Activated CD4-positive, CD25-positive, alpha-beta regulatory T cell (primary cell): ENCODE data around the gene TLE6.
"Not testable (repeated sequence)": the region's sequence is repeated elsewhere in the genome, so short reads cannot be mapped to it uniquely, and the experiment has no call there.

Experiments used
- DNase-seq, 4 experiments: peaks; one replicate each; lab custom pipeline; 2025; lab: John Stamatoyannopoulos, UW

The TLE6 gene

GRCh38 chr19:2974342-2975041 is 2.9 kb upstream of the TLE6 start:
- no peak for DNase-seq

GRCh38 chr19:2976609-2977000 is 759 bp upstream of the TLE6 start:
- DNase-seq, result no peak

GRCh38 chr19:2977746-2978138 is 378 bp downstream of the TLE6 start:
- no peak for DNase-seq

GRCh38 chr19:2978166-2978767 is 903 bp downstream of the TLE6 start:
- DNase-seq, result no peak

- DNase-seq, result no peak
Measured at GRCh38 chr19:2978772-2979171, 1.4 kb downstream of the TLE6 start.

- no peak for DNase-seq
Measured at GRCh38 chr19:2981898-2982297, 4.5 kb downstream of the TLE6 start.

- no peak for DNase-seq
Measured at GRCh38 chr19:2982561-2982960, 5.2 kb downstream of the TLE6 start.

GRCh38 chr19:2982983-2983350 is 5.6 kb downstream of the TLE6 start:
- DNase-seq, result no peak

GRCh38 chr19:2983351-2984214 is 6.2 kb downstream of the TLE6 start:
- DNase-seq, result no peak

GRCh38 chr19:2984215-2984528 is 6.8 kb downstream of the TLE6 start:
- no peak for DNase-seq

GRCh38 chr19:2986951-2987524 is 9.7 kb downstream of the TLE6 start:
- no peak for DNase-seq

- no peak for DNase-seq
Measured at GRCh38 chr19:2987797-2988196, 10.4 kb downstream of the TLE6 start.

GRCh38 chr19:2988568-2988967 is 11.2 kb downstream of the TLE6 start:
- DNase-seq, result no peak

- no peak for DNase-seq
Measured at GRCh38 chr19:2989236-2989946, 12.0 kb downstream of the TLE6 start.

- not testable (repeated sequence) for DNase-seq
Measured at GRCh38 chr19:2992333-2992732, 15.0 kb downstream of the TLE6 start.

GRCh38 chr19:2992958-2993357 is 15.6 kb downstream of the TLE6 start:
- DNase-seq, result no peak

- DNase-seq, result no peak
Measured at GRCh38 chr19:2993579-2993978, 16.2 kb downstream of the TLE6 start.

GRCh38 chr19:2994588-2995131 is 17.3 kb downstream of the TLE6 start:
- no peak for DNase-seq

- no peak for DNase-seq
Measured at GRCh38 chr19:2997720-2998119, 20.4 kb downstream of the TLE6 start.

GRCh38 chr19:2998642-2999041 is 21.3 kb downstream of the TLE6 start:
- no peak for DNase-seq

GRCh38 chr19:3001235-3001800 is 24.0 kb downstream of the TLE6 start:
- DNase-seq, result no peak

GRCh38 chr19:3003046-3003445 is 25.7 kb downstream of the TLE6 start:
- no peak for DNase-seq
